ENCODE results near the gene DAPK1.

DNA sequence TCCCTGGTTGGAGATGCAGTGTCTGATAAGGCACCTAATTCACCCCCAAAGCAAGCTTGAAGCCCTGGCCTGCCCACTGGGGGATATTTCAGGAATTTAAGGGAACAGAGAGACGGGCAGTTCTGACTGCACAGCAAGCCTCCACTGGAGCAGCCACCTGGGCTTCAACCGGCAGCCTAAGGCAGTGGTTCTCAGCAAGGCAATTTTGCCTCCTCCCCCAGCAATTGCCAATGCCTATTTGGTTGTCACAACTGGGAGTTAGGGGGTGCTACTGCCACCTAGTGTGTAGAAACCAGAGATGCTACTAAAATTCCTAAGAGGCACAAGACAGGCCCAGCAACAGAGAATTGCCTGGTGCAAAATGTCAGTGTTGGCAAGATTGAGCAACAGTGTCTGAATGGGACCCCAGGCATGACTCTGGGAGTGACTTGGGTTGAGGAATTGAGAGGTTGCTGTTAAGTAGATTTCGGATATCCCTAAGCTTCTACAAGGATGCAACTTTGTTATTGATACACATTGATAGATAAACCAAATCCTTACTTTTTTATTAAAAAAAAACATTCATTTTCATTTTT is 169.6 kb downstream of the DAPK1 start:
- TF ChIP-seq, protein P1, sequence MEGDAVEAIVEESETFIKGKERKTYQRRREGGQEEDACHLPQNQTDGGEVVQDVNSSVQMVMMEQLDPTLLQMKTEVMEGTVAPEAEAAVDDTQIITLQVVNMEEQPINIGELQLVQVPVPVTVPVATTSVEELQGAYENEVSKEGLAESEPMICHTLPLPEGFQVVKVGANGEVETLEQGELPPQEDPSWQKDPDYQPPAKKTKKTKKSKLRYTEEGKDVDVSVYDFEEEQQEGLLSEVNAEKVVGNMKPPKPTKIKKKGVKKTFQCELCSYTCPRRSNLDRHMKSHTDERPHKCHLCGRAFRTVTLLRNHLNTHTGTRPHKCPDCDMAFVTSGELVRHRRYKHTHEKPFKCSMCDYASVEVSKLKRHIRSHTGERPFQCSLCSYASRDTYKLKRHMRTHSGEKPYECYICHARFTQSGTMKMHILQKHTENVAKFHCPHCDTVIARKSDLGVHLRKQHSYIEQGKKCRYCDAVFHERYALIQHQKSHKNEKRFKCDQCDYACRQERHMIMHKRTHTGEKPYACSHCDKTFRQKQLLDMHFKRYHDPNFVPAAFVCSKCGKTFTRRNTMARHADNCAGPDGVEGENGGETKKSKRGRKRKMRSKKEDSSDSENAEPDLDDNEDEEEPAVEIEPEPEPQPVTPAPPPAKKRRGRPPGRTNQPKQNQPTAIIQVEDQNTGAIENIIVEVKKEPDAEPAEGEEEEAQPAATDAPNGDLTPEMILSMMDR (IDR thresholded peaks at IDR 0.05): no peak
- TF ChIP-seq EP300 (IDR thresholded peaks at IDR 0.05): no peak
- TF ChIP-seq POLR2A (IDR thresholded peaks at IDR 0.05): no peak

All from stomach (tissue), 4 donors.